ENCODE data around the gene SYT8.
A peak's percentile ranks its signal among the peaks of the same experiment; 100 is the strongest.

DNA sequence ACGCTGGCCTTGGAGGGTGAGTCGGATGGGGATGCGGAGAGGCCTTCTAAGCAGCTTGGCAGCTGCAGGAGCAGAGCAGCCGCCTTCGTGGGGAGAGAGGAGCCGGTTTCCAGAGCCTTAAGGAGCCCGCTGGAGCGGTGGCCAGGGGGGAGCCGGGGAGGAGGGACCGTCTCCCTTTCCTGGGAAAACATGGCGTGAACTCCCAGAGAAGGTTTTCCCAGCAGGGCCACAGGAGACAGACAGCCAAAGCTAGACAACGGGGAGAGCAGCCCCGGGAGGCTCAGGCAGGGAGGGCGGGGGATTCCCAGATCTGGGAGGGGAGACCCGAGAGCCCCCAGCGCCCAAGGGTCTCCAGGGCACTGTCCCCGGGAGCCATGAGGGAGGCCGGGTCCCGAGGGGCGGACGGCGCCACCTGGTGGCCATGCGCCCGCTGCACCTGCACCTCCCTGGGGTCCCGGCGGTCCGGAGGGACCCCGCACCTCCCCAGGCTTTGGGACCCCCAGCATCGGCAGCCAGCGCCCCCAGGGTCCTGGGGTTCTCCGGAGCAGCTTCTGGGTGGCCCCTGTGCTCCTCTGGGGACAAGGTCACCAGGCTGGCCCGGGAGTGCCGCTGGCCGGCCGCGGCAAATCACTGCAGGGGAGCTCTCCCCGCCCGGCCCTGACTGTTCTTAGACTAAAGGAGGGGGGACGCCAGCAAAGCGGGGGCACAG is 2.4 kb upstream of the SYT8 start:
- TF ChIP-seq, protein P1, sequence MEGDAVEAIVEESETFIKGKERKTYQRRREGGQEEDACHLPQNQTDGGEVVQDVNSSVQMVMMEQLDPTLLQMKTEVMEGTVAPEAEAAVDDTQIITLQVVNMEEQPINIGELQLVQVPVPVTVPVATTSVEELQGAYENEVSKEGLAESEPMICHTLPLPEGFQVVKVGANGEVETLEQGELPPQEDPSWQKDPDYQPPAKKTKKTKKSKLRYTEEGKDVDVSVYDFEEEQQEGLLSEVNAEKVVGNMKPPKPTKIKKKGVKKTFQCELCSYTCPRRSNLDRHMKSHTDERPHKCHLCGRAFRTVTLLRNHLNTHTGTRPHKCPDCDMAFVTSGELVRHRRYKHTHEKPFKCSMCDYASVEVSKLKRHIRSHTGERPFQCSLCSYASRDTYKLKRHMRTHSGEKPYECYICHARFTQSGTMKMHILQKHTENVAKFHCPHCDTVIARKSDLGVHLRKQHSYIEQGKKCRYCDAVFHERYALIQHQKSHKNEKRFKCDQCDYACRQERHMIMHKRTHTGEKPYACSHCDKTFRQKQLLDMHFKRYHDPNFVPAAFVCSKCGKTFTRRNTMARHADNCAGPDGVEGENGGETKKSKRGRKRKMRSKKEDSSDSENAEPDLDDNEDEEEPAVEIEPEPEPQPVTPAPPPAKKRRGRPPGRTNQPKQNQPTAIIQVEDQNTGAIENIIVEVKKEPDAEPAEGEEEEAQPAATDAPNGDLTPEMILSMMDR (conservative IDR thresholded peaks at IDR 0.05; ENCODE audit: low read depth in 2 of 2): peak; percentile 74 to 84
- TF ChIP-seq EZH2 (IDR thresholded peaks at IDR 0.05; ENCODE audit: low read depth, unreplicated experiment) (no peak), ZNF331 (CRISPR knock-in tag; IDR thresholded peaks at IDR 0.05; ENCODE audit: low read depth) (no peak), CREB1 (CRISPR knock-in tag; IDR thresholded peaks at IDR 0.05; ENCODE audit: low read depth) (no peak)

Measured in GM23338 (cell line).